Neural progenitor cell (in vitro differentiated cells): ENCODE data around the gene CTTN. TPM values are rescaled to one million over a fixed set of nuclear protein-coding genes. Genes with fewer than 3 reads are reported as not detected.
A peak's percentile ranks its signal among the peaks of the same experiment; 100 is the strongest.

Experiments used
- DNase-seq: peaks from one replicate; pipeline ENCODE4 v3.0.0-alpha.2; 2016; ENCODE audit warnings: low spot score
- H2AFZ ChIP-seq: fragments of 200-600 bp; sonication (generic); replicated peaks from 2 replicates; pipeline ENCODE4 v1.6.1; 2016; ENCODE audit warnings: antibody characterized with exemption
- H3F3A ChIP-seq: fragments of 200-600 bp; sonication (generic); 2 replicates; pipeline ENCODE4 v1.6.1; 2016; ENCODE audit warnings: antibody characterized with exemption, low read depth
- H3K27ac ChIP-seq: fragments of 200-600 bp; sonication (generic); 2 replicates; pipeline ENCODE4 v1.5.1; 2016; ENCODE audit warnings: mild to moderate bottlenecking
- H3K27me3 ChIP-seq: fragments of 200-600 bp; sonication (generic); 2 replicates; pipeline ENCODE4 v1.6.1; 2016; ENCODE audit warnings: mild to moderate bottlenecking, moderate library complexity
- H3K36me3 ChIP-seq: fragments of 200-600 bp; sonication (generic); 2 replicates; pipeline ENCODE4 v1.5.1; 2016
- H3K4me1 ChIP-seq: fragments of 200-600 bp; sonication (generic); 2 replicates; pipeline ENCODE4 v1.6.1; 2016; ENCODE audit warnings: mixed run types
- H3K4me2 ChIP-seq: fragments of 200-600 bp; sonication (generic); 2 replicates; pipeline ENCODE4 v1.6.1; 2016
- H3K4me3 ChIP-seq: fragments of 200-600 bp; sonication (generic); 2 replicates; pipeline ENCODE4 v1.5.1; 2016
- H3K79me2 ChIP-seq: fragments of 200-600 bp; sonication (generic); 2 replicates; pipeline ENCODE4 v1.6.1; 2016; ENCODE audit warnings: low read depth
- H3K9ac ChIP-seq: fragments of 200-600 bp; sonication (generic); 2 replicates; pipeline ENCODE4 v1.6.1; 2016
- H3K9me3 ChIP-seq: fragments of 200-600 bp; sonication (generic); 2 replicates; pipeline ENCODE4 v1.5.1; 2016; ENCODE audit warnings: low read depth
- H4K20me1 ChIP-seq: fragments of 200-600 bp; sonication (generic); 2 replicates; pipeline ENCODE4 v1.6.1; 2016; ENCODE audit warnings: low read depth
- H3K27ac Mint-ChIP-seq: 3 replicates; pipeline ENCODE4 v1.8.0; 2021; ENCODE audit warnings: mixed read lengths
- H3K27me3 Mint-ChIP-seq: 2 replicates; pipeline ENCODE4 v1.8.0; 2022; ENCODE audit warnings: low read depth, mild to moderate bottlenecking, inconsistent platforms, moderate library complexity, mixed read lengths; ENCODE audit not compliant: insufficient read depth
- H3K36me3 Mint-ChIP-seq: 3 replicates; pipeline ENCODE4 v1.8.0; 2021; ENCODE audit warnings: mixed read lengths
- H3K4me1 Mint-ChIP-seq: 3 replicates; pipeline ENCODE4 v1.8.0; 2021; ENCODE audit warnings: mixed read lengths
- H3K4me3 Mint-ChIP-seq: 3 replicates; pipeline ENCODE4 v1.8.0; 2021; ENCODE audit warnings: mild to moderate bottlenecking, moderate library complexity, mixed read lengths
- H3K9me3 Mint-ChIP-seq: 3 replicates; pipeline ENCODE4 v1.8.0; 2020; ENCODE audit warnings: mixed read lengths
- EZH2 ChIP-seq: fragments of 200-600 bp; sonication (generic); IDR thresholded peaks from 2 replicates; pipeline ENCODE4 v1.6.1; 2017; ENCODE audit warnings: antibody characterized with exemption, mild to moderate bottlenecking, moderate library complexity
- EZH2phosphoT487 ChIP-seq: fragments of 200-600 bp; sonication (generic); IDR thresholded peaks from 2 replicates; pipeline ENCODE4 v1.6.1; 2017; ENCODE audit warnings: antibody characterized with exemption
- total RNA-seq: library from RNA; depleted of rRNA; stranded (reverse); fragments of >200 nt; gene quantifications from 2 replicates; pipeline ENCODE4 v1.2.3, GENCODE V29; 2015; ENCODE audit warnings: low replicate concordance
- TF ChIP-seq, protein P1 (sequence below): fragments of 200-600 bp; sonication (generic); IDR thresholded peaks from 2 replicates; pipeline ENCODE4 v1.5.1; 2017; ENCODE audit warnings: antibody characterized with exemption, mild to moderate bottlenecking

CTTN gene
- total RNA-seq, 1 donor from 2014 or later: 200 TPM

DNA sequence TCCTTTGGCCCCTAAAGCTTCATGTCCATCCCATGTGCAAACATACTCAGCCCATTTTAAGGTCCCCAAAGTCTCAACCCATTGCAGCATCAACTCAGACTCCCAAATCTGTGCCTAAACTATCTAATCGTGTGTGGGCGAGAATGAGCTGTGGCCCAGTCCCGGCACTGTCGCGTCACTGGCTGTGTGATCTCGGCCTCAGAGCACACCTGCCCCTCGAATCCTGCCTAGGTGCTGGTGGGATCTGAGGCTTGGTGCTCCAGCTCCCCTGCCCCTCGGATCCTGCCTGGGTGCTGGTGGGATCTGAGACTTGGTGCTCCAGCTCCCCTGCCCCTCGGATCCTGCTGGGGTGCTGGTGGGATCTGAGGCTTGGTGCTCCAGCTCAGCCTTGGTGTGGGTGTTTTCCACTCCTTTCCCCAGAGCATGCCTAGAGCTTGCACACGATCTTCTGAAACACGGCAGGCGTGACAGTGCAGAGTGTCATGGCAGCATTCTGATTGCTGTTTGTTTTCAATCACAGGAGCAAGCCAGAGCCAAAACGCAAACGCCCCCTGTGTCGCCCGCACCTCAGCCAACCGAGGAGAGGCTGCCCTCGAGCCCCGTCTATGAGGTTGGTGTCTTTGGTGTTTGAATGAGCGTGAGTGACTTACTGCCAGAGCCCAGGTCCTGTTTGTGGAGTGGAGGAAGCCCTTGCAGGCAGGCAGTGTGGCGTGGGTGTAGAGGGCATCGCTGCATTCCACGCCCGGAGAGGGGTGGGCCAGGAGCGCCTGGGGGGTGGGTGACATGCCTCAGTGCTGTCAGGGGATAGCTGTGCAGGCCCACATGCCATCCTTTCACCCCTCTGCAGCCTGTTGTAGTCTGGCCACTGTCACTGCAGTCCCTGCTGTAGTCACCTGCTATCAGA, 32.6 kb downstream of the CTTN start:
- H3K36me3 Mint-ChIP-seq: peaks cover 23% of the 10 kb centered on the region
- Histone ChIP-seq H3K79me2 (no peaks in the 10 kb centered on the region), H3K9ac (no peak overlapping the region), H3K36me3 (no peaks in the 10 kb centered on the region), H3K4me1 (no peaks in the 10 kb centered on the region), H3F3A (no peaks in the 10 kb centered on the region), H3K4me2 (no peak overlapping the region), H3K9me3 (no peaks in the 10 kb centered on the region), H2AFZ (no peak overlapping the region), H3K27me3 (no peaks in the 10 kb centered on the region), H4K20me1 (no peaks in the 10 kb centered on the region), H3K4me3 (no peak overlapping the region), H3K27ac (no peak overlapping the region)
- no peak for TF ChIP-seq EZH2phosphoT487
- TF ChIP-seq EZH2: no peak
- TF ChIP-seq, protein P1, sequence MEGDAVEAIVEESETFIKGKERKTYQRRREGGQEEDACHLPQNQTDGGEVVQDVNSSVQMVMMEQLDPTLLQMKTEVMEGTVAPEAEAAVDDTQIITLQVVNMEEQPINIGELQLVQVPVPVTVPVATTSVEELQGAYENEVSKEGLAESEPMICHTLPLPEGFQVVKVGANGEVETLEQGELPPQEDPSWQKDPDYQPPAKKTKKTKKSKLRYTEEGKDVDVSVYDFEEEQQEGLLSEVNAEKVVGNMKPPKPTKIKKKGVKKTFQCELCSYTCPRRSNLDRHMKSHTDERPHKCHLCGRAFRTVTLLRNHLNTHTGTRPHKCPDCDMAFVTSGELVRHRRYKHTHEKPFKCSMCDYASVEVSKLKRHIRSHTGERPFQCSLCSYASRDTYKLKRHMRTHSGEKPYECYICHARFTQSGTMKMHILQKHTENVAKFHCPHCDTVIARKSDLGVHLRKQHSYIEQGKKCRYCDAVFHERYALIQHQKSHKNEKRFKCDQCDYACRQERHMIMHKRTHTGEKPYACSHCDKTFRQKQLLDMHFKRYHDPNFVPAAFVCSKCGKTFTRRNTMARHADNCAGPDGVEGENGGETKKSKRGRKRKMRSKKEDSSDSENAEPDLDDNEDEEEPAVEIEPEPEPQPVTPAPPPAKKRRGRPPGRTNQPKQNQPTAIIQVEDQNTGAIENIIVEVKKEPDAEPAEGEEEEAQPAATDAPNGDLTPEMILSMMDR: no peak
- H3K27me3 Mint-ChIP-seq: peaks cover 4% of the 10 kb centered on the region
- DNase-seq: no peak
- H3K9me3 Mint-ChIP-seq: no peaks in the 10 kb centered on the region
- no peak overlapping the region for H3K27ac Mint-ChIP-seq
- no peak overlapping the region for H3K4me3 Mint-ChIP-seq
- no peaks in the 10 kb centered on the region for H3K4me1 Mint-ChIP-seq

DNA sequence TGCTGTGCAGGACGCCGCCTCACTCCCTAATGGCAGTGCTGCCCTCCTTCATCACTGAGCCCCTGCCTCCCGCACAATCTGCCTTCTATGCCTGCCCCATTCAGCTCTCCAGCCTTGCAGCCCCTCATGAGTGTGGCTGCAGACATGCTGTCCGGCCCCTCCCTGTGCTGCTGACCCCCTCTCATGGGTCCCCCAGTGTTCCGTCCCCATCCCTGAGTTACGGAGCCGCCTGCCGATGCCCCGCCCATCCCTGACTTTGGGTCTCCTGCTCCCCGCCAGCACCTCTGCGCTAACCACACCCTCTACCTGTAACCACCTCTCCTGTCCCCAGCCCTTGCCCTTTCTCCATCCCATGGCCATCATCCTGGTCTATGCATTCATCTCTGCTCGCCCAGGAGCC, 33.3 kb downstream of the CTTN start:
- Histone ChIP-seq H2AFZ (no peak overlapping the region), H3K4me3 (no peak overlapping the region), H3K27me3 (no peaks in the 10 kb centered on the region), H4K20me1 (no peaks in the 10 kb centered on the region), H3K4me1 (no peaks in the 10 kb centered on the region), H3K79me2 (no peaks in the 10 kb centered on the region), H3K36me3 (no peaks in the 10 kb centered on the region), H3K4me2 (no peak overlapping the region), H3K27ac (no peak overlapping the region), H3K9ac (no peak overlapping the region), H3K9me3 (no peaks in the 10 kb centered on the region), H3F3A (no peaks in the 10 kb centered on the region)
- Mint-ChIP-seq H3K27ac (peak overlapping the region; percentile 11), H3K4me1 (no peaks in the 10 kb centered on the region), H3K36me3 (peaks cover 25% of the 10 kb centered on the region), H3K4me3 (no peak overlapping the region), H3K27me3 (peaks cover 4% of the 10 kb centered on the region), H3K9me3 (no peaks in the 10 kb centered on the region)
- DNase-seq: no peak
- TF ChIP-seq EZH2 (no peak), EZH2phosphoT487 (no peak)
- TF ChIP-seq, protein P1: no peak

DNA sequence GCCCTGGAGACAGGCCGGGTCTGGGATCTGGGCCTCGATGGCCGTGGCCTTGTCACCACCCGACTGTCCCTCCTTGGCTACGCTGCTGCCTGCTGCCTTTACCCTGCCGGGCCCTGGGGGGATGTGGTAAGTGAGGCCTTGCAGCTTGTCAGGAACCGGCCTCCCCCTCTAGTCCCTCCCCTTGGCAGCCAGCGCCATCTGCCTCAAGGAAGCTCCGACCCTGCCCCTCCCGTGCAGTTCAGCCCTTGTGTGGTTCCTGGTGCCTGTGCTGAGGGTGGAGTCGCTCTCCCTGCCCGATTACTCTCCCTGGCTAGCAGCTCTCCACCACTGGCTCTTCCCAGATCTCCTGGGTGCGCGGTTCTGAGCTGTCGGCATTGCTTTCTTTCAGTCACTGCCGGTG, 33.7 kb downstream of the CTTN start:
- H3K27ac Mint-ChIP-seq: no peak overlapping the region
- Histone ChIP-seq H3K9me3 (no peaks in the 10 kb centered on the region), H3K4me1 (no peaks in the 10 kb centered on the region), H3K4me3 (no peak overlapping the region), H3K79me2 (no peaks in the 10 kb centered on the region), H3K9ac (no peak overlapping the region), H3K4me2 (no peak overlapping the region), H3K27me3 (no peaks in the 10 kb centered on the region), H3K36me3 (no peaks in the 10 kb centered on the region), H3F3A (no peaks in the 10 kb centered on the region), H4K20me1 (no peaks in the 10 kb centered on the region), H3K27ac (no peak overlapping the region), H2AFZ (no peak overlapping the region)
- peaks cover 25% of the 10 kb centered on the region for H3K36me3 Mint-ChIP-seq
- DNase-seq: no peak
- H3K4me1 Mint-ChIP-seq: no peaks in the 10 kb centered on the region
- no peak for TF ChIP-seq EZH2phosphoT487
- TF ChIP-seq, protein P1: no peak
- H3K27me3 Mint-ChIP-seq: peaks cover 4% of the 10 kb centered on the region
- H3K9me3 Mint-ChIP-seq: no peaks in the 10 kb centered on the region
- H3K4me3 Mint-ChIP-seq: no peak overlapping the region
